GM12878 (cell line): ENCODE results near the gene CWC25. TPM values are rescaled to one million over a fixed set of nuclear protein-coding genes. Genes with fewer than 3 reads are reported as not detected.

Experiments
- CEBPB ChIP-seq, 2 experiments: fragments of 150-350 bp in 1 of 2; IDR thresholded peaks; 2 replicates each; pipeline ENCODE4 v1.6.1; 2012 to 2014; ENCODE audit warnings: low read depth in 2 of 2, low read length in 2 of 2, borderline replicate concordance in 1 of 2, inconsistent platforms in 1 of 2
- CHD4 ChIP-seq: fragments of 200-600 bp; sonication (generic); IDR thresholded peaks from 2 replicates; pipeline ENCODE4 v1.6.1; 2016; ENCODE audit warnings: mild to moderate bottlenecking
- DPF2 ChIP-seq: fragments of 450-650 bp; IDR thresholded peaks from 2 replicates; pipeline ENCODE4 v1.6.1; 2017; ENCODE audit warnings: mild to moderate bottlenecking
- EGR1 ChIP-seq, 2 experiments: IDR thresholded peaks; 1 replicate in 1 of 2; 2 replicates in 1 of 2; pipeline ENCODE4 v1.6.1; 2011 to 2012; ENCODE audit warnings: low read depth in 2 of 2, low read length in 2 of 2, borderline replicate concordance in 1 of 2, mild to moderate bottlenecking in 1 of 2, moderate library complexity in 1 of 2
- GABPA ChIP-seq: IDR thresholded peaks from 2 replicates; pipeline ENCODE4 v1.6.1; 2014; ENCODE audit warnings: antibody characterized with exemption, low read depth, mild to moderate bottlenecking, inconsistent platforms
- HDGF ChIP-seq: fragments of 450-650 bp; IDR thresholded peaks from 2 replicates; pipeline ENCODE4 v1.6.1; 2016; ENCODE audit warnings: antibody characterized with exemption
- IKZF2 ChIP-seq, 2 experiments: fragments of 450-650 bp; IDR thresholded peaks; 2 replicates each; pipeline ENCODE4 v1.6.1; 2017; ENCODE audit warnings: mild to moderate bottlenecking in 2 of 2, moderate library complexity in 2 of 2
- KDM1A ChIP-seq: fragments of 200-600 bp; sonication (generic); IDR thresholded peaks from 2 replicates; pipeline ENCODE4 v1.6.1; 2016; ENCODE audit warnings: borderline replicate concordance
- MXI1 ChIP-seq: fragments of 150-350 bp; IDR thresholded peaks from 2 replicates; pipeline ENCODE4 v1.6.1; 2011; ENCODE audit warnings: low read depth, mild to moderate bottlenecking, inconsistent platforms, low read length, improper control_type of control experiment
- NR2C1 ChIP-seq: fragments of 450-650 bp; IDR thresholded peaks from 2 replicates; pipeline ENCODE4 v1.6.1; 2017; ENCODE audit warnings: antibody characterized with exemption, mild to moderate bottlenecking, moderate library complexity
- POLR2AphosphoS5 ChIP-seq: IDR thresholded peaks from 2 replicates; pipeline ENCODE4 v1.6.1; 2011; ENCODE audit warnings: mild to moderate bottlenecking, low read length, inconsistent platforms
- SIN3A ChIP-seq: IDR thresholded peaks from 2 replicates; pipeline ENCODE4 v1.6.1; 2012; ENCODE audit warnings: low read depth, low read length, improper control_type of control experiment
- SREBF2 ChIP-seq: IDR thresholded peaks from 2 replicates; pipeline ENCODE4 v1.6.1; 2012; ENCODE audit warnings: mild to moderate bottlenecking, low read length
- WRNIP1 ChIP-seq: IDR thresholded peaks from 2 replicates; pipeline ENCODE4 v1.6.1; 2011; ENCODE audit warnings: low read depth, low read length, improper control_type of control experiment, borderline replicate concordance
- ZNF217 ChIP-seq: fragments of 450-650 bp; IDR thresholded peaks from 2 replicates; pipeline ENCODE4 v1.6.1; 2017; ENCODE audit warnings: antibody characterized with exemption, mild to moderate bottlenecking
- ZNF622 ChIP-seq: fragments of 450-650 bp; IDR thresholded peaks from 2 replicates; pipeline ENCODE4 v1.6.1; 2017; ENCODE audit warnings: mild to moderate bottlenecking, inconsistent platforms
- polyA plus RNA-seq, 11 experiments: library from polyadenylated mRNA; depleted of rRNA in 4 of 11; unstranded in 6 of 11; stranded (reverse) in 5 of 11; fragments of >200 nt; fragmentation: Nextera tagmentation in 4 of 11; fragmentation: Illumina TruSeq in 1 of 11; extraction: Ambion mirVana in 4 of 11; extraction: Trizol in 1 of 11; gene quantifications; 1 replicate in 1 of 11; 2 replicates in 10 of 11; pipeline versions ENCODE4 v1.2.1 to v1.2.3, GENCODE V29; 2011 to 2016; ENCODE audit warnings: inconsistent platforms in 2 of 11, missing spikeins in 2 of 11, low read depth in 1 of 11
- total RNA-seq, 4 experiments: library from RNA; depleted of rRNA in 3 of 4; stranded (reverse); fragments of >200 nt in 3 of 4; fragmentation: Illumina TruSeq in 1 of 4; extraction: Trizol in 1 of 4; gene quantifications; 2 replicates each; pipeline versions ENCODE4 v1.2.1 to v1.2.3, GENCODE V29; 2013 to 2021
- TF ChIP-seq, protein P1 (sequence below): fragments of 450-650 bp; IDR thresholded peaks from 2 replicates; pipeline ENCODE4 v1.6.1; 2016; ENCODE audit warnings: mild to moderate bottlenecking
- TF ChIP-seq, protein P2 (sequence below): IDR thresholded peaks from 2 replicates; pipeline ENCODE4 v1.6.1; 2012; ENCODE audit warnings: mild to moderate bottlenecking, low read depth, low read length
- TF ChIP-seq, protein P3 (sequence below): IDR thresholded peaks from 2 replicates; pipeline ENCODE4 v1.6.1; 2012; ENCODE audit warnings: low read depth, low read length, improper control_type of control experiment
- TF ChIP-seq, protein P4 (sequence below): IDR thresholded peaks from 2 replicates; pipeline ENCODE4 v1.6.1; 2012; ENCODE audit warnings: improper control_type of control experiment, low read depth, low read length; ENCODE audit not compliant: insufficient replicate concordance

Gene CWC25
- total and polyA plus RNA-seq, 10 of the 15 experiments (the other 5 are each of a cell fraction or from before 2014, with no cell fraction given): 14.7 to 29.7 (median 22.9) TPM

DNA sequence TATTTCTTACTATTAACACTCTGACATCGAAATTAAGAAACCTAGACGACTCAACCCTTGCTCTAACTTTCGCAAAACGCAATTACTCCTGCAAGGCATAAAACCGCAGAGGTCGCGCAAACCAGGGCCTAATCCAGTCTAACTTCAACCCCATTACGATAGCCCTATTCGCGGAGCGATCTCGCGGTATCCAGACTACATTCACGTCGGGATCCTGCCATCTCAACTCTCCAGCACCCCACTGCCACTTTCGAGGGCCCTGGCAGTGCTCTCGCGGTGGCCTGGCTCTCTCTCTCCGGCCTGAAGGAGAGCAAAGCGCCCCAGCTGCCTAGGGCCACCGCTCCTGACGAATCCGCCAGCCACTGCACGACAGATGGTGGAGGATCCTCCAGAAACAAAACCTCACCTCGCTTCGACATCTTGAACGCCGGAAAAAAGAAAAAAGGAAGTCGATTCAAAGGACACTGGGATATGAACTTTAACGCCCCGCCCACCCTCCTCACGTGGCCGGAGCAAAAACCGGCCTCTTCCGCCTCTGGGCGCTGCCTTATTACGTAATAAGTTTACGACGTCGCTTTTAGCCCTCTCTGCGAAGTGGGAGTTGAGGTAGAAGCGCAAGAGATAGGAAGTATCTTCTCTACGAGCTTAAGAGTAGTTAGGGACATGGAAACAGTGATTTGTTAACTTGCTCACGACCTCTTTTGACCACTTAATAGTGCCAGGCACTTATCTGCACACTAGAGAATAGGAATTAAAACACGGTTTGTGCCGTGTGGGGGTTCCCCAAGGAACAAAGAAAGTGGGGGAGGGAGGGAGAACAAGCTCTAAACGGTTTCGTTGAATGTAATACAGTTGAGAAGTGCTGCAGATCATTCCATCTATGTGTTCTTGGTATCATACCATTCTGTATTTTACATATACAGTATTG, 28.4 kb upstream of the CWC25 start, which contains the start of gene RPL23 (continued):
- TF ChIP-seq EGR1 (IDR thresholded peaks at IDR 0.05; ENCODE audit: borderline replicate concordance in 1 of 2, low read depth in 2 of 2, low read length in 2 of 2): no peak
- peak; percentile 90 for TF ChIP-seq NR2C1
- peak in 1 of 2 experiments; percentile 58; a peak in 2 of 4 replicates for TF ChIP-seq CEBPB (IDR thresholded peaks at IDR 0.05; ENCODE audit: borderline replicate concordance in 1 of 2, low read depth in 2 of 2, low read length in 2 of 2)
- TF ChIP-seq DPF2: peak; percentile 22; the same call in 1 of the 2 replicates
- TF ChIP-seq GABPA: peak; percentile 87
- TF ChIP-seq MXI1: peak; percentile 94
- TF ChIP-seq ZNF622: no peak
- TF ChIP-seq, protein P1, sequence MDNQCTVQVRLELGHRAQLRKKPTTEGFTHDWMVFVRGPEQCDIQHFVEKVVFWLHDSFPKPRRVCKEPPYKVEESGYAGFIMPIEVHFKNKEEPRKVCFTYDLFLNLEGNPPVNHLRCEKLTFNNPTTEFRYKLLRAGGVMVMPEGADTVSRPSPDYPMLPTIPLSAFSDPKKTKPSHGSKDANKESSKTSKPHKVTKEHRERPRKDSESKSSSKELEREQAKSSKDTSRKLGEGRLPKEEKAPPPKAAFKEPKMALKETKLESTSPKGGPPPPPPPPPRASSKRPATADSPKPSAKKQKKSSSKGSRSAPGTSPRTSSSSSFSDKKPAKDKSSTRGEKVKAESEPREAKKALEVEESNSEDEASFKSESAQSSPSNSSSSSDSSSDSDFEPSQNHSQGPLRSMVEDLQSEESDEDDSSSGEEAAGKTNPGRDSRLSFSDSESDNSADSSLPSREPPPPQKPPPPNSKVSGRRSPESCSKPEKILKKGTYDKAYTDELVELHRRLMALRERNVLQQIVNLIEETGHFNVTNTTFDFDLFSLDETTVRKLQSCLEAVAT: peak; percentile 67
- peak; percentile 93 for TF ChIP-seq SIN3A
- TF ChIP-seq IKZF2 (IDR thresholded peaks at IDR 0.05): peak; percentile 11 to 57; a peak in 2 of 4 replicates
- TF ChIP-seq WRNIP1: no peak
- TF ChIP-seq HDGF: no peak
- no peak for TF ChIP-seq ZNF217
- no peak for TF ChIP-seq SREBF2
- TF ChIP-seq CHD4: no peak
- TF ChIP-seq POLR2AphosphoS5: peak; percentile 100
- TF ChIP-seq, protein P2, sequence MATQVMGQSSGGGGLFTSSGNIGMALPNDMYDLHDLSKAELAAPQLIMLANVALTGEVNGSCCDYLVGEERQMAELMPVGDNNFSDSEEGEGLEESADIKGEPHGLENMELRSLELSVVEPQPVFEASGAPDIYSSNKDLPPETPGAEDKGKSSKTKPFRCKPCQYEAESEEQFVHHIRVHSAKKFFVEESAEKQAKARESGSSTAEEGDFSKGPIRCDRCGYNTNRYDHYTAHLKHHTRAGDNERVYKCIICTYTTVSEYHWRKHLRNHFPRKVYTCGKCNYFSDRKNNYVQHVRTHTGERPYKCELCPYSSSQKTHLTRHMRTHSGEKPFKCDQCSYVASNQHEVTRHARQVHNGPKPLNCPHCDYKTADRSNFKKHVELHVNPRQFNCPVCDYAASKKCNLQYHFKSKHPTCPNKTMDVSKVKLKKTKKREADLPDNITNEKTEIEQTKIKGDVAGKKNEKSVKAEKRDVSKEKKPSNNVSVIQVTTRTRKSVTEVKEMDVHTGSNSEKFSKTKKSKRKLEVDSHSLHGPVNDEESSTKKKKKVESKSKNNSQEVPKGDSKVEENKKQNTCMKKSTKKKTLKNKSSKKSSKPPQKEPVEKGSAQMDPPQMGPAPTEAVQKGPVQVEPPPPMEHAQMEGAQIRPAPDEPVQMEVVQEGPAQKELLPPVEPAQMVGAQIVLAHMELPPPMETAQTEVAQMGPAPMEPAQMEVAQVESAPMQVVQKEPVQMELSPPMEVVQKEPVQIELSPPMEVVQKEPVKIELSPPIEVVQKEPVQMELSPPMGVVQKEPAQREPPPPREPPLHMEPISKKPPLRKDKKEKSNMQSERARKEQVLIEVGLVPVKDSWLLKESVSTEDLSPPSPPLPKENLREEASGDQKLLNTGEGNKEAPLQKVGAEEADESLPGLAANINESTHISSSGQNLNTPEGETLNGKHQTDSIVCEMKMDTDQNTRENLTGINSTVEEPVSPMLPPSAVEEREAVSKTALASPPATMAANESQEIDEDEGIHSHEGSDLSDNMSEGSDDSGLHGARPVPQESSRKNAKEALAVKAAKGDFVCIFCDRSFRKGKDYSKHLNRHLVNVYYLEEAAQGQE: no peak
- TF ChIP-seq KDM1A: no peak
- TF ChIP-seq, protein P3, sequence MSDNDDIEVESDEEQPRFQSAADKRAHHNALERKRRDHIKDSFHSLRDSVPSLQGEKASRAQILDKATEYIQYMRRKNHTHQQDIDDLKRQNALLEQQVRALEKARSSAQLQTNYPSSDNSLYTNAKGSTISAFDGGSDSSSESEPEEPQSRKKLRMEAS: peak; percentile 94
- TF ChIP-seq, protein P4, sequence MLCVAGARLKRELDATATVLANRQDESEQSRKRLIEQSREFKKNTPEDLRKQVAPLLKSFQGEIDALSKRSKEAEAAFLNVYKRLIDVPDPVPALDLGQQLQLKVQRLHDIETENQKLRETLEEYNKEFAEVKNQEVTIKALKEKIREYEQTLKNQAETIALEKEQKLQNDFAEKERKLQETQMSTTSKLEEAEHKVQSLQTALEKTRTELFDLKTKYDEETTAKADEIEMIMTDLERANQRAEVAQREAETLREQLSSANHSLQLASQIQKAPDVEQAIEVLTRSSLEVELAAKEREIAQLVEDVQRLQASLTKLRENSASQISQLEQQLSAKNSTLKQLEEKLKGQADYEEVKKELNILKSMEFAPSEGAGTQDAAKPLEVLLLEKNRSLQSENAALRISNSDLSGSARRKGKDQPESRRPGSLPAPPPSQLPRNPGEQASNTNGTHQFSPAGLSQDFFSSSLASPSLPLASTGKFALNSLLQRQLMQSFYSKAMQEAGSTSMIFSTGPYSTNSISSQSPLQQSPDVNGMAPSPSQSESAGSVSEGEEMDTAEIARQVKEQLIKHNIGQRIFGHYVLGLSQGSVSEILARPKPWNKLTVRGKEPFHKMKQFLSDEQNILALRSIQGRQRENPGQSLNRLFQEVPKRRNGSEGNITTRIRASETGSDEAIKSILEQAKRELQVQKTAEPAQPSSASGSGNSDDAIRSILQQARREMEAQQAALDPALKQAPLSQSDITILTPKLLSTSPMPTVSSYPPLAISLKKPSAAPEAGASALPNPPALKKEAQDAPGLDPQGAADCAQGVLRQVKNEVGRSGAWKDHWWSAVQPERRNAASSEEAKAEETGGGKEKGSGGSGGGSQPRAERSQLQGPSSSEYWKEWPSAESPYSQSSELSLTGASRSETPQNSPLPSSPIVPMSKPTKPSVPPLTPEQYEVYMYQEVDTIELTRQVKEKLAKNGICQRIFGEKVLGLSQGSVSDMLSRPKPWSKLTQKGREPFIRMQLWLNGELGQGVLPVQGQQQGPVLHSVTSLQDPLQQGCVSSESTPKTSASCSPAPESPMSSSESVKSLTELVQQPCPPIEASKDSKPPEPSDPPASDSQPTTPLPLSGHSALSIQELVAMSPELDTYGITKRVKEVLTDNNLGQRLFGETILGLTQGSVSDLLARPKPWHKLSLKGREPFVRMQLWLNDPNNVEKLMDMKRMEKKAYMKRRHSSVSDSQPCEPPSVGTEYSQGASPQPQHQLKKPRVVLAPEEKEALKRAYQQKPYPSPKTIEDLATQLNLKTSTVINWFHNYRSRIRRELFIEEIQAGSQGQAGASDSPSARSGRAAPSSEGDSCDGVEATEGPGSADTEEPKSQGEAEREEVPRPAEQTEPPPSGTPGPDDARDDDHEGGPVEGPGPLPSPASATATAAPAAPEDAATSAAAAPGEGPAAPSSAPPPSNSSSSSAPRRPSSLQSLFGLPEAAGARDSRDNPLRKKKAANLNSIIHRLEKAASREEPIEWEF: peak; percentile 34
